H1 (cell line): ENCODE measurements around the gene SERPING1. TPM values are rescaled to one million over a fixed set of nuclear protein-coding genes. Genes with fewer than 3 reads are reported as not detected.

Experiments
- CTCF ChIA-PET: fragments of 300-600 bp; sonication (Branson Sonifier 250); formaldehyde crosslinking; loops from one replicate; lab custom pipeline; 2021; ENCODE audit not compliant: partially characterized antibody; lab: Charles Lee
- POLR2A ChIA-PET: fragments of 300-600 bp; sonication (Branson Sonifier 250); formaldehyde crosslinking; loops from one replicate; lab custom pipeline; 2021; ENCODE audit warnings: inconsistent platforms; ENCODE audit not compliant: partially characterized antibody; lab: Charles Lee
- DNase-seq, 2 experiments: peaks; one replicate each; pipeline versions ENCODE4 v3.0.0 to v3.0.0-alpha.2; 2010 to 2022; ENCODE audit warnings: low spot score in 2 of 2, low read depth in 1 of 2, mixed read lengths in 1 of 2
- FAIRE-seq: peaks from 2 replicates; lab custom pipeline; 2011; peaks lifted over from hg19 to GRCh38; lab: Jason Lieb, UNC
- H2AFZ ChIP-seq: 2 replicates; pipeline ENCODE4 v1.8.1; 2012; ENCODE audit warnings: low read length, inconsistent platforms
- H2AK5ac ChIP-seq: 2 replicates; pipeline ENCODE4 v1.6.1; 2013; ENCODE audit warnings: low read depth, low read length
- H2BK120ac ChIP-seq: replicated peaks from 2 replicates; pipeline ENCODE3; 2013; ENCODE audit warnings: low read depth, low read length, inconsistent platforms
- H2BK12ac ChIP-seq: 2 replicates; pipeline ENCODE4 v1.6.1; 2013; ENCODE audit warnings: low read depth, low read length
- H2BK15ac ChIP-seq: 2 replicates; pipeline ENCODE4 v1.6.1; 2013; ENCODE audit warnings: low read length
- H2BK20ac ChIP-seq: 2 replicates; pipeline ENCODE4 v1.6.1; 2013; ENCODE audit warnings: low read length
- H2BK5ac ChIP-seq: 2 replicates; pipeline ENCODE4 v1.6.1; 2013; ENCODE audit warnings: low read depth, low read length
- H3K14ac ChIP-seq: 2 replicates; pipeline ENCODE4 v1.6.1; 2013; ENCODE audit warnings: inconsistent platforms; ENCODE audit not compliant: insufficient read length
- H3K18ac ChIP-seq: 2 replicates; pipeline ENCODE4 v1.6.1; 2013; ENCODE audit warnings: low read length; ENCODE audit errors: extremely low read depth
- H3K23ac ChIP-seq: 2 replicates; pipeline ENCODE4 v1.6.1; 2013; ENCODE audit warnings: inconsistent platforms; ENCODE audit not compliant: insufficient read length
- H3K23me2 ChIP-seq: 2 replicates; pipeline ENCODE4 v1.6.1; 2013; ENCODE audit warnings: low read depth, low read length
- H3K27ac ChIP-seq: 2 replicates; pipeline ENCODE4 v1.6.1; 2011; ENCODE audit warnings: low read depth, low read length, inconsistent platforms
- H3K27me3 ChIP-seq, 4 experiments: replicated peaks in 1 of 4; 1 replicate in 1 of 4; 2 replicates in 3 of 4; pipeline versions ENCODE4 v1.6.1 to v1.8.1; 2011 to 2013; ENCODE audit warnings: low read length in 3 of 4, mild to moderate bottlenecking in 3 of 4, inconsistent platforms in 2 of 4, mixed read lengths in 2 of 4, moderate library complexity in 1 of 4; ENCODE audit not compliant: control insufficient read depth in 3 of 4, insufficient read depth in 3 of 4; ENCODE audit errors: extremely low read depth in 1 of 4
- H3K36me3 ChIP-seq, 4 experiments: 2 replicates each; pipeline versions ENCODE4 v1.6.1 to v1.8.1; 2011 to 2013; ENCODE audit warnings: mild to moderate bottlenecking in 4 of 4, low read length in 3 of 4, moderate library complexity in 2 of 4, control low read depth in 1 of 4, inconsistent platforms in 1 of 4; ENCODE audit not compliant: insufficient read depth in 4 of 4, control insufficient read depth in 2 of 4
- H3K4ac ChIP-seq: replicated peaks from 2 replicates; pipeline ENCODE3; 2013; ENCODE audit warnings: low read length, low read depth, mixed read lengths, inconsistent platforms; ENCODE audit not compliant: insufficient read length
- H3K4me1 ChIP-seq, 4 experiments: replicated peaks in 1 of 4; 1 replicate in 1 of 4; 2 replicates in 3 of 4; pipeline versions ENCODE4 v1.6.1 to v1.8.1; 2011 to 2013; ENCODE audit warnings: low read length in 3 of 4, inconsistent platforms in 2 of 4, mixed read lengths in 1 of 4; ENCODE audit not compliant: insufficient read depth in 4 of 4, control insufficient read depth in 3 of 4
- H3K4me2 ChIP-seq, 2 experiments: 2 replicates each; pipeline versions ENCODE4 v1.6.1 to v1.8.1; 2011 to 2013; ENCODE audit warnings: low read depth in 2 of 2, low read length in 2 of 2, control low read depth in 1 of 2, inconsistent platforms in 1 of 2, mild to moderate bottlenecking in 1 of 2; ENCODE audit not compliant: insufficient read depth in 1 of 2
- H3K4me3 ChIP-seq, 4 experiments: fragments of 200-600, 300-600 bp in 1 of 4; sonication (generic), shearing (Covaris generic), sonication (Bioruptor Twin) in 1 of 4; 2 replicates each; pipeline versions ENCODE4 v1.5.1 to v1.8.1; 2011 to 2016; ENCODE audit warnings: low read length in 4 of 4, low read depth in 3 of 4, control low read depth in 2 of 4, inconsistent platforms in 2 of 4, mild to moderate bottlenecking in 2 of 4, mixed read lengths in 1 of 4, moderate library complexity in 1 of 4; ENCODE audit not compliant: insufficient read depth in 2 of 4; ENCODE audit errors: extremely low read depth in 1 of 4
- H3K56ac ChIP-seq: replicated peaks from 2 replicates; pipeline ENCODE3; 2013; ENCODE audit warnings: low read depth, mild to moderate bottlenecking, mixed read lengths, low read length, inconsistent platforms; ENCODE audit not compliant: insufficient read length
- H3K79me1 ChIP-seq: 2 replicates; pipeline ENCODE4 v1.6.1; 2013; ENCODE audit warnings: low read depth, low read length, control low read depth
- H3K79me2 ChIP-seq, 2 experiments: 2 replicates each; pipeline versions ENCODE4 v1.6.1 to v1.8.1; 2012 to 2013; ENCODE audit warnings: low read length in 2 of 2, mild to moderate bottlenecking in 2 of 2, inconsistent platforms in 1 of 2; ENCODE audit not compliant: insufficient read depth in 2 of 2, control insufficient read depth in 1 of 2
- H3K9ac ChIP-seq, 4 experiments: replicated peaks in 1 of 4; 1 replicate in 1 of 4; 2 replicates in 3 of 4; pipeline versions ENCODE4 v1.6.1 to v1.8.1; 2011 to 2013; ENCODE audit warnings: low read depth in 3 of 4, low read length in 3 of 4, control low read depth in 2 of 4, mild to moderate bottlenecking in 2 of 4, moderate library complexity in 2 of 4, inconsistent platforms in 1 of 4; ENCODE audit errors: extremely low read depth in 1 of 4
- H3K9me3 ChIP-seq, 2 experiments: 2 replicates each; pipeline versions ENCODE4 v1.6.1 to v1.8.1; 2012 to 2013; ENCODE audit warnings: mild to moderate bottlenecking in 2 of 2, moderate library complexity in 2 of 2, control low read depth in 1 of 2, inconsistent platforms in 1 of 2, low read depth in 1 of 2, low read length in 1 of 2, mixed read lengths in 1 of 2; ENCODE audit not compliant: insufficient read depth in 2 of 2
- H4K20me1 ChIP-seq, 2 experiments: replicated peaks in 1 of 2; 2 replicates each; pipeline versions ENCODE3 to v1.8.1; 2011 to 2013; ENCODE audit warnings: inconsistent platforms in 2 of 2, low read length in 2 of 2, mild to moderate bottlenecking in 1 of 2; ENCODE audit not compliant: insufficient read depth in 2 of 2, control insufficient read depth in 1 of 2
- H4K5ac ChIP-seq: 2 replicates; pipeline ENCODE4 v1.6.1; 2013; ENCODE audit warnings: low read length, low read depth, mixed read lengths, inconsistent platforms; ENCODE audit not compliant: insufficient read length
- H4K8ac ChIP-seq: 2 replicates; pipeline ENCODE4 v1.8.0; 2013; ENCODE audit warnings: mild to moderate bottlenecking, moderate library complexity, low read length, inconsistent platforms; ENCODE audit not compliant: insufficient read depth; ENCODE audit errors: extremely low read depth
- H4K91ac ChIP-seq: replicated peaks from 2 replicates; pipeline ENCODE3; 2013; ENCODE audit warnings: low read length, mixed read lengths, inconsistent platforms; ENCODE audit not compliant: insufficient read length
- NRF1 ChIP-seq: IDR thresholded peaks from 2 replicates; pipeline ENCODE4 v1.6.1; 2011; ENCODE audit warnings: mild to moderate bottlenecking, low read depth, low read length, improper control_type of control experiment
- POU5F1 ChIP-seq: IDR thresholded peaks from 2 replicates; pipeline ENCODE4 v1.6.1; 2011; ENCODE audit warnings: low read depth, mild to moderate bottlenecking, low read length, moderate library complexity
- TBP ChIP-seq: IDR thresholded peaks from 2 replicates; pipeline ENCODE4 v1.6.1; 2011; ENCODE audit warnings: low read depth, low read length, improper control_type of control experiment
- WGBS, 2 experiments: shearing (Covaris generic) in 1 of 2; methylation state at CpG; one replicate each; pipeline versions ENCODE4 v1.1.6 to v1.1.7; 2013 to 2015; ENCODE audit warnings: low lambda C conversion rate in 2 of 2, mixed read lengths in 2 of 2, inconsistent platforms in 1 of 2, low coverage in 1 of 2, missing lambda C conversion rate in 1 of 2; ENCODE audit not compliant: insufficient replicate concordance in 2 of 2, insufficient coverage in 1 of 2, insufficient read length in 1 of 2; ENCODE audit errors: extremely low coverage in 1 of 2, missing lambda C conversion rate in 1 of 2; 5-methylcytosine and 5-hydroxymethylcytosine counted together
- polyA plus RNA-seq, 7 experiments: library from polyadenylated mRNA; depleted of rRNA in 3 of 7; stranded (reverse) in 5 of 7; unstranded in 2 of 7; fragments of >200 nt in 5 of 7; fragments of 200-250 nt in 2 of 7; gene quantifications; 1 replicate in 5 of 7; 2 replicates in 1 of 7; 4 replicates in 1 of 7; pipeline versions ENCODE4 v1.2.1 to v1.2.3, GENCODE V29; 2011 to 2013; ENCODE audit warnings: missing spikeins in 2 of 7, mixed read lengths in 2 of 7
- total RNA-seq: library from RNA; stranded (reverse); fragmentation: NEBNext Ultra II Directional; extraction: Animal tissue kit (Norgen Biotek cat#: 25700); gene quantifications from 2 replicates; pipeline ENCODE4 v1.2.1, GENCODE V29; 2021

Gene SERPING1
- total and polyA plus RNA-seq, 2 of the 8 experiments (the other 6 are each of a cell fraction or from before 2014, with no cell fraction given), result 50.9 to 54.8 TPM

GRCh38 chr11:57622263-57622662 is 24.8 kb downstream of the SERPING1 start:
- CTCF ChIA-PET, result interaction anchor here (0.9 to 12.6 kb wide), 9 partner anchors 9 to 96 kb away, joined by 3 to 129 read pairs (median 3); no protein-coding TSS in a partner anchor
- H2BK15ac ChIP-seq, result no peak overlapping the region
- no peak overlapping the region for H3K23ac ChIP-seq
- POLR2A ChIA-PET, result interaction anchor here (1.0 to 51.1 kb wide), 3 partner anchors 22 to 325 kb away, joined by 3 to 1546 read pairs (median 3); partner anchors contain the start of genes CLP1 and YPEL4
- no peak overlapping the region for H2AFZ ChIP-seq
- H4K5ac ChIP-seq, result no peak overlapping the region
- 78% methylated on average over 3 of the region's 3 CpGs; no CpG with 5 or more reads in 1 of the 2 experiments for whole genome bisulfite sequencing, 2 experiments
- no peak for FAIRE-seq
- no peak overlapping the region for H4K91ac ChIP-seq
- no peaks in the 10 kb centered on the region; the same call in 1 of the 2 replicates for H3K23me2 ChIP-seq
- H3K79me1 ChIP-seq, result no peaks in the 10 kb centered on the region
- no peak overlapping the region for H3K4me2 ChIP-seq
- no peak overlapping the region for H3K27ac ChIP-seq
- H3K27me3 ChIP-seq, result no peaks in the 10 kb centered on the region
- no peak overlapping the region for H2AK5ac ChIP-seq
- no peak for TF ChIP-seq POU5F1
- TF ChIP-seq NRF1, result no peak
- no peak for TF ChIP-seq TBP
- no peaks in the 10 kb centered on the region for H3K4me1 ChIP-seq
- no peak overlapping the region for H3K56ac ChIP-seq
- no peak overlapping the region for H2BK20ac ChIP-seq
- H3K4ac ChIP-seq, result no peak overlapping the region
- H2BK5ac ChIP-seq, result no peak overlapping the region
- H4K20me1 ChIP-seq, result no peaks in the 10 kb centered on the region
- no peak overlapping the region for H3K9ac ChIP-seq
- no peak for DNase-seq
- peaks cover 5 to 10% of the 10 kb centered on the region in 2 experiments; a peak in 3 of 4 replicates for H3K9me3 ChIP-seq
- H3K14ac ChIP-seq, result no peak overlapping the region
- H2BK12ac ChIP-seq, result no peak overlapping the region
- H3K18ac ChIP-seq, result no peak overlapping the region
- no peak overlapping the region for H2BK120ac ChIP-seq
- H4K8ac ChIP-seq, result no peak overlapping the region
- no peak overlapping the region for H3K4me3 ChIP-seq
- peaks cover 0 to 4% (median 2%) of the 10 kb centered on the region in 4 experiments; a peak in 1 of 8 replicates for H3K36me3 ChIP-seq
- H3K79me2 ChIP-seq, result no peaks in the 10 kb centered on the region
